SK-N-SH (cell line): ENCODE measurements around the gene UBA3. TPM values are rescaled to one million over a fixed set of nuclear protein-coding genes. Genes with fewer than 3 reads are reported as not detected.

Experiments used
- CTCF ChIA-PET: fragments of 300-600, 350-600 bp; formaldehyde crosslinking; extraction: SDS; loops from one replicate; lab custom pipeline; 2021; lab: Yijun Ruan, JAX
- POLR2A ChIA-PET: fragments of 350-600 bp; sonication (Branson Sonifier 250); formaldehyde crosslinking; extraction: SDS; loops from one replicate; lab custom pipeline; 2020; ENCODE audit warnings: antibody characterized with exemption, inconsistent platforms; lab: Yijun Ruan, JAX
- DNase-seq: peaks from one replicate; pipeline ENCODE4 v3.0.0; 2012
- H2AFZ ChIP-seq: fragments of 200-600 bp; sonication (generic); 2 replicates; pipeline ENCODE4 v1.8.1; 2016; ENCODE audit warnings: antibody characterized with exemption, mild to moderate bottlenecking, low read depth
- H3F3A ChIP-seq: fragments of 200-600 bp; sonication (generic); replicated peaks from 2 replicates; pipeline ENCODE3; 2016; ENCODE audit warnings: antibody characterized with exemption, mild to moderate bottlenecking; ENCODE audit not compliant: insufficient read depth
- H3K27ac ChIP-seq, 2 experiments: fragments of 200-500 bp in 1 of 2; fragments of 200-600 bp in 1 of 2; sonication (Bioruptor generic) in 1 of 2; sonication (generic), shearing (Covaris generic) in 1 of 2; 2 replicates each; pipeline versions ENCODE4 v1.5.1 to v1.6.1; 2014 to 2016; ENCODE audit warnings: low read depth in 2 of 2, inconsistent platforms in 1 of 2, low read length in 1 of 2, mild to moderate bottlenecking in 1 of 2, mixed read lengths in 1 of 2
- H3K27me3 ChIP-seq: fragments of 200-600 bp; sonication (generic), shearing (Covaris generic); 2 replicates; pipeline ENCODE4 v1.6.1; 2016; ENCODE audit warnings: mixed run types; ENCODE audit not compliant: insufficient read depth
- H3K36me3 ChIP-seq, 2 experiments: fragments of 200-500 bp in 1 of 2; fragments of 200-600 bp in 1 of 2; sonication (Bioruptor generic) in 1 of 2; sonication (generic) in 1 of 2; replicated peaks in 1 of 2; 2 replicates each; pipeline versions ENCODE3 to v1.5.1; 2014 to 2016; ENCODE audit warnings: low read length in 1 of 2, mild to moderate bottlenecking in 1 of 2; ENCODE audit not compliant: insufficient read depth in 2 of 2, control insufficient read depth in 1 of 2
- H3K4me1 ChIP-seq, 2 experiments: fragments of 200-500 bp in 1 of 2; fragments of 200-600 bp in 1 of 2; sonication (Bioruptor generic) in 1 of 2; sonication (generic), shearing (Covaris generic) in 1 of 2; 2 replicates each; pipeline versions ENCODE4 v1.5.1 to v1.6.1; 2014 to 2016; ENCODE audit warnings: low read depth in 1 of 2, low read length in 1 of 2, mixed run types in 1 of 2; ENCODE audit not compliant: insufficient read depth in 2 of 2, control insufficient read depth in 1 of 2
- H3K4me2 ChIP-seq: fragments of 200-600 bp; sonication (generic), shearing (Covaris generic); 2 replicates; pipeline ENCODE4 v1.6.1; 2017; ENCODE audit warnings: mixed run types
- H3K4me3 ChIP-seq, 2 experiments: fragments of 200-500 bp in 1 of 2; fragments of 200-600 bp in 1 of 2; sonication (Bioruptor generic) in 1 of 2; sonication (generic), shearing (Covaris generic) in 1 of 2; 2 replicates each; pipeline versions ENCODE4 v1.5.1 to v1.8.1; 2014 to 2016; ENCODE audit warnings: low read depth in 2 of 2, inconsistent platforms in 1 of 2, low read length in 1 of 2, mild to moderate bottlenecking in 1 of 2, mixed read lengths in 1 of 2, moderate library complexity in 1 of 2
- H3K79me2 ChIP-seq: fragments of 200-600 bp; sonication (generic); 2 replicates; pipeline ENCODE4 v1.8.1; 2017; ENCODE audit warnings: mild to moderate bottlenecking; ENCODE audit not compliant: insufficient read depth
- H3K9ac ChIP-seq: fragments of 200-600 bp; sonication (generic); 2 replicates; pipeline ENCODE4 v1.6.1; 2017; ENCODE audit warnings: mixed run types
- H3K9me2 ChIP-seq: fragments of 200-600 bp; sonication (generic); 2 replicates; pipeline ENCODE4 v1.6.1; 2017; ENCODE audit warnings: mixed run types
- H3K9me3 ChIP-seq: fragments of 200-600 bp; sonication (generic); 2 replicates; pipeline ENCODE4 v1.6.1; 2017; ENCODE audit warnings: mixed run types, mild to moderate bottlenecking, moderate library complexity
- H4K20me1 ChIP-seq: fragments of 200-600 bp; sonication (generic); 2 replicates; pipeline ENCODE4 v1.6.1; 2017; ENCODE audit warnings: mild to moderate bottlenecking, mixed run types; ENCODE audit not compliant: insufficient read depth
- CHD2 ChIP-seq: fragments of 150-350 bp; IDR thresholded peaks from 2 replicates; pipeline ENCODE4 v1.6.1; 2018; ENCODE audit warnings: low read length; ENCODE audit not compliant: partially characterized antibody
- ELF1 ChIP-seq: IDR thresholded peaks from 2 replicates; pipeline ENCODE4 v1.4.0; 2012
- FOXJ3 ChIP-seq: sonication (generic); formaldehyde crosslinking; IDR thresholded peaks from 2 replicates; pipeline ENCODE4 v1.5.1; 2020; ENCODE audit warnings: mild to moderate bottlenecking, missing genetic modification reagents
- GABPA ChIP-seq: IDR thresholded peaks from 2 replicates; pipeline ENCODE4 v1.4.0; 2012; ENCODE audit warnings: low read depth, mild to moderate bottlenecking
- MEF2A ChIP-seq: IDR thresholded peaks from 2 replicates; pipeline ENCODE4 v1.4.0; 2012; ENCODE audit warnings: low read depth, borderline replicate concordance
- NFIC ChIP-seq: IDR thresholded peaks from 2 replicates; pipeline ENCODE4 v1.4.0; 2012; ENCODE audit warnings: borderline replicate concordance
- PBX3 ChIP-seq: IDR thresholded peaks from 2 replicates; pipeline ENCODE4; 2012
- RCOR1 ChIP-seq: fragments of 150-350 bp; IDR thresholded peaks from 2 replicates; pipeline ENCODE4 v1.6.1; 2017; ENCODE audit warnings: antibody characterized with exemption, low read length
- REST ChIP-seq: IDR thresholded peaks from 2 replicates; pipeline ENCODE4 v1.6.1; 2012; ENCODE audit warnings: mild to moderate bottlenecking, low read depth, low read length, moderate library complexity
- RXRA ChIP-seq: IDR thresholded peaks from 2 replicates; pipeline ENCODE4 v1.4.0; 2012; ENCODE audit warnings: low read depth, mild to moderate bottlenecking, borderline replicate concordance
- USF1 ChIP-seq: IDR thresholded peaks from 2 replicates; pipeline ENCODE4 v1.4.0; 2012; ENCODE audit warnings: low read depth, borderline replicate concordance
- YY1 ChIP-seq: IDR thresholded peaks from 2 replicates; pipeline ENCODE4 v1.4.0; 2012; ENCODE audit warnings: low read depth, mild to moderate bottlenecking
- WGBS: methylation state at CpG from one replicate; pipeline ENCODE4 v1.1.6; 2017; ENCODE audit warnings: low lambda C conversion rate; 5-methylcytosine and 5-hydroxymethylcytosine counted together
- polyA plus RNA-seq, 3 experiments: library from polyadenylated mRNA; depleted of rRNA; stranded (reverse); fragments of >200 nt; gene quantifications; 2 replicates each; pipeline ENCODE4 v1.2.3, GENCODE V29; 2012
- TF ChIP-seq, protein P1 (sequence below): IDR thresholded peaks from 2 replicates; pipeline ENCODE4 v1.4.0; 2012; ENCODE audit warnings: low read depth, borderline replicate concordance
- TF ChIP-seq, protein P2 (sequence below): fragments of 150-350 bp; IDR thresholded peaks from 2 replicates; pipeline ENCODE4 v1.6.1; 2017; ENCODE audit warnings: antibody characterized with exemption, low read length, low read depth, borderline replicate concordance
- TF ChIP-seq, protein P3 (sequence below): fragments of 200-600 bp; sonication (generic); IDR thresholded peaks from 2 replicates; pipeline ENCODE4 v1.6.1; 2017; ENCODE audit warnings: antibody characterized with exemption, mild to moderate bottlenecking, moderate library complexity

UBA3 gene
- polyA plus RNA-seq, 1 of the 3 experiments (the other 2 are of a cell fraction) = 43.0 TPM

- TF ChIP-seq PBX3 = no peak
- no peak for TF ChIP-seq RXRA
- TF ChIP-seq ELF1 = no peak
- TF ChIP-seq, protein P1, sequence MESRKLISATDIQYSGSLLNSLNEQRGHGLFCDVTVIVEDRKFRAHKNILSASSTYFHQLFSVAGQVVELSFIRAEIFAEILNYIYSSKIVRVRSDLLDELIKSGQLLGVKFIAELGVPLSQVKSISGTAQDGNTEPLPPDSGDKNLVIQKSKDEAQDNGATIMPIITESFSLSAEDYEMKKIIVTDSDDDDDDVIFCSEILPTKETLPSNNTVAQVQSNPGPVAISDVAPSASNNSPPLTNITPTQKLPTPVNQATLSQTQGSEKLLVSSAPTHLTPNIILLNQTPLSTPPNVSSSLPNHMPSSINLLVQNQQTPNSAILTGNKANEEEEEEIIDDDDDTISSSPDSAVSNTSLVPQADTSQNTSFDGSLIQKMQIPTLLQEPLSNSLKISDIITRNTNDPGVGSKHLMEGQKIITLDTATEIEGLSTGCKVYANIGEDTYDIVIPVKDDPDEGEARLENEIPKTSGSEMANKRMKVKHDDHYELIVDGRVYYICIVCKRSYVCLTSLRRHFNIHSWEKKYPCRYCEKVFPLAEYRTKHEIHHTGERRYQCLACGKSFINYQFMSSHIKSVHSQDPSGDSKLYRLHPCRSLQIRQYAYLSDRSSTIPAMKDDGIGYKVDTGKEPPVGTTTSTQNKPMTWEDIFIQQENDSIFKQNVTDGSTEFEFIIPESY = no peak
- no peak for TF ChIP-seq FOXJ3 (CRISPR knock-in tag)
- no peak for TF ChIP-seq USF1
- no peak for TF ChIP-seq CHD2
- TF ChIP-seq YY1 = no peak
- TF ChIP-seq, protein P2, sequence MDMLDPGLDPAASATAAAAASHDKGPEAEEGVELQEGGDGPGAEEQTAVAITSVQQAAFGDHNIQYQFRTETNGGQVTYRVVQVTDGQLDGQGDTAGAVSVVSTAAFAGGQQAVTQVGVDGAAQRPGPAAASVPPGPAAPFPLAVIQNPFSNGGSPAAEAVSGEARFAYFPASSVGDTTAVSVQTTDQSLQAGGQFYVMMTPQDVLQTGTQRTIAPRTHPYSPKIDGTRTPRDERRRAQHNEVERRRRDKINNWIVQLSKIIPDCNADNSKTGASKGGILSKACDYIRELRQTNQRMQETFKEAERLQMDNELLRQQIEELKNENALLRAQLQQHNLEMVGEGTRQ = no peak
- TF ChIP-seq, protein P3, sequence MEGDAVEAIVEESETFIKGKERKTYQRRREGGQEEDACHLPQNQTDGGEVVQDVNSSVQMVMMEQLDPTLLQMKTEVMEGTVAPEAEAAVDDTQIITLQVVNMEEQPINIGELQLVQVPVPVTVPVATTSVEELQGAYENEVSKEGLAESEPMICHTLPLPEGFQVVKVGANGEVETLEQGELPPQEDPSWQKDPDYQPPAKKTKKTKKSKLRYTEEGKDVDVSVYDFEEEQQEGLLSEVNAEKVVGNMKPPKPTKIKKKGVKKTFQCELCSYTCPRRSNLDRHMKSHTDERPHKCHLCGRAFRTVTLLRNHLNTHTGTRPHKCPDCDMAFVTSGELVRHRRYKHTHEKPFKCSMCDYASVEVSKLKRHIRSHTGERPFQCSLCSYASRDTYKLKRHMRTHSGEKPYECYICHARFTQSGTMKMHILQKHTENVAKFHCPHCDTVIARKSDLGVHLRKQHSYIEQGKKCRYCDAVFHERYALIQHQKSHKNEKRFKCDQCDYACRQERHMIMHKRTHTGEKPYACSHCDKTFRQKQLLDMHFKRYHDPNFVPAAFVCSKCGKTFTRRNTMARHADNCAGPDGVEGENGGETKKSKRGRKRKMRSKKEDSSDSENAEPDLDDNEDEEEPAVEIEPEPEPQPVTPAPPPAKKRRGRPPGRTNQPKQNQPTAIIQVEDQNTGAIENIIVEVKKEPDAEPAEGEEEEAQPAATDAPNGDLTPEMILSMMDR = no peak
Measured at GRCh38 chr3:69126216-69126615, 46.1 kb upstream of the UBA3 start (continued).

DNA sequence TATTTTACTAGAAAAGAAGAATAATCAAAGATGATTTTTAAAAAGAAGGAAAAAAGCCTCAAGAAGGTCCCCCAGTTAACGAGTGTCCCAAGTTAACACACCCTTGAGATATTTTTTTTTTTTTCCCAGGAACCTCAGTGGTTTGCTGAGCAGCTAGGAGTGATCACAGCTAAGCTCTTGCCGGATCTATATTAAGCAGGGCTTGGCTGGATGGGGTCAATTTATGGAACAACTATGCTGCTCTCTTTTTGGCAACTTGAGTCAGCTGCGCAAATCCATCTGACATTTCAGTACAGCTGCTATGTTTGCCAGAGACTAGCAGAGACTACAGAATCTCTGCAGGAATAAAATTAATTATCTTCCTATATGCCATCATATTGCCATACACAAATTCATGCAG lies 42.2 kb upstream of the UBA3 start, which contains the start of gene LMOD3:
TSS of gene LMOD3 (minus strand) at position 193 of the 400 bp plus-strand sequence. CDS start 209 bp downstream, outside the sequence.
- Histone ChIP-seq H3K36me3 (no peaks in the 10 kb centered on the region), H3K9me3 (no peaks in the 10 kb centered on the region), H3K4me3 (no peak within 1 kb of the TSS), H3K79me2 (no peaks in the 10 kb centered on the region), H3K27me3 (no peaks in the 10 kb centered on the region), H4K20me1 (no peaks in the 10 kb centered on the region), H3K9ac (no peak within 1 kb of the TSS), H3K4me1 (no peaks in the 10 kb centered on the region), H3F3A (no peaks in the 10 kb centered on the region), H3K27ac (no peak within 1 kb of the TSS), H3K4me2 (no peak within 1 kb of the TSS), H2AFZ (peak within 1 kb of the TSS; percentile 14; the same call in 1 of the 2 replicates), H3K9me2 (no peaks in the 10 kb centered on the region)
- TF ChIP-seq RCOR1 (no peak), PBX3 (no peak), YY1 (no peak), REST (no peak), NFIC (no peak), MEF2A (no peak), RXRA (no peak), FOXJ3 (CRISPR knock-in tag) (no peak), GABPA (no peak)
- 89% methylated on average over 3 of the region's 3 CpGs for WGBS
- CTCF ChIA-PET = interaction anchor here (1.1 to 6.7 kb wide), 5 partner anchors 9 to 301 kb away, joined by 3 to 58 read pairs (median 6); no protein-coding TSS in a partner anchor
- DNase-seq = no peak
- POLR2A ChIA-PET = no interaction called here
